Heart left ventricle (tissue), 13 donors: ENCODE measurements around the gene TNFRSF13B.

Experiments used
- POLR2A ChIP-seq, 2 donors: fragments of 450-650 bp; IDR thresholded peaks; one replicate each; pipeline ENCODE4 v1.6.1; 2017; ENCODE audit warnings: antibody characterized with exemption in 2 of 2, mild to moderate bottlenecking in 2 of 2, moderate library complexity in 2 of 2
- TF ChIP-seq, protein P1 (sequence below), 12 donors: fragments of 200-600 bp; sonication (generic) in 4 of 12; IDR thresholded peaks; one replicate each; pipeline versions ENCODE4 v1.5.0 to v1.8.0; 2018 to 2022; ENCODE audit warnings: antibody characterized with exemption in 12 of 12, mild to moderate bottlenecking in 5 of 12
- donor health status: ischemic (EF 13 %, LVEDD 7.1; RV severe dilation, severe dysfunction).
- donor health status: DM: no; HTN: yes; CAD: no.
- donor health status: DM: no; HTN: no; CAD: no.
- donor health status: ischemic (EF 25% LVEDD 6.9; RV normal size, moderate dysfunction).
- donor health status: ischemic (EF 25% LVEDD 5.7; RV mildly dilated, moderate dysfunction).
- donor health status: ischemic (EF 35%, LVEDD 5.7; RV mildly dilated, moderate dysfunction).
- donor health status: nonischemic (EF 11% LVEDD 7.7; RV severe dilation, severe dysfunction).
- donor health status: DM: yes; HTN: yes; CAD: no.
- donor health status: PGD.
- donor health status: ischemic (EF 29% LVEDD 5.4; RV normal size, mild dysfunction).
- donor health status: nonischemic (EF 23%, LVEDD 6.1; RV moderate dilation, normal function).

DNA sequence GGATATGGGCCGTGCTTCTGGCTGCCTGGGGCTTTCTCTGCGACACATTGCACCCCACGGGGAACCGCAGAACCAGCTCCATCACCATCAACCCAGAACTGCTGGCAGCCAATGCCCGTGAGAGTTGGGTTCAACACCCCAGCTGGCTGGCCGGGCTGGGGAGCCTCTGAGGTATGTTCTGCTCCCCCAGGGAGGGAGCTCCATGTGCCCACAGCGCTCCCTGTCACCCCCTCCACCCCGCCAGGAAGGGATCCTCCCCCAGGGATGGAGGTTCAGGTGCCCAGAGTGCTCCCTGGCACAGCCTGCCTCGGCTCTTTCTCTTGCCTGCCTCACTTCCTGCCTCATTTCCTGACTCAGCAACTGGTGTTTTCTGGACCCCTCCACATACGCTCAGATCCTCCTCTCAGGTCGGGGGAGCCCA, 46.1 kb upstream of the TNFRSF13B start:
- TF ChIP-seq, protein P1, sequence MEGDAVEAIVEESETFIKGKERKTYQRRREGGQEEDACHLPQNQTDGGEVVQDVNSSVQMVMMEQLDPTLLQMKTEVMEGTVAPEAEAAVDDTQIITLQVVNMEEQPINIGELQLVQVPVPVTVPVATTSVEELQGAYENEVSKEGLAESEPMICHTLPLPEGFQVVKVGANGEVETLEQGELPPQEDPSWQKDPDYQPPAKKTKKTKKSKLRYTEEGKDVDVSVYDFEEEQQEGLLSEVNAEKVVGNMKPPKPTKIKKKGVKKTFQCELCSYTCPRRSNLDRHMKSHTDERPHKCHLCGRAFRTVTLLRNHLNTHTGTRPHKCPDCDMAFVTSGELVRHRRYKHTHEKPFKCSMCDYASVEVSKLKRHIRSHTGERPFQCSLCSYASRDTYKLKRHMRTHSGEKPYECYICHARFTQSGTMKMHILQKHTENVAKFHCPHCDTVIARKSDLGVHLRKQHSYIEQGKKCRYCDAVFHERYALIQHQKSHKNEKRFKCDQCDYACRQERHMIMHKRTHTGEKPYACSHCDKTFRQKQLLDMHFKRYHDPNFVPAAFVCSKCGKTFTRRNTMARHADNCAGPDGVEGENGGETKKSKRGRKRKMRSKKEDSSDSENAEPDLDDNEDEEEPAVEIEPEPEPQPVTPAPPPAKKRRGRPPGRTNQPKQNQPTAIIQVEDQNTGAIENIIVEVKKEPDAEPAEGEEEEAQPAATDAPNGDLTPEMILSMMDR (IDR thresholded peaks at IDR 0.05) = no peak
- no peak for TF ChIP-seq POLR2A (IDR thresholded peaks at IDR 0.05)
